GM10248 (cell line): ENCODE data around the gene ABCD2.

ENCODE experiments used
- CTCF ChIA-PET: fragments of 300-600 bp; sonication (Branson Sonifier 250); formaldehyde crosslinking; extraction: SDS; loops from one replicate; lab custom pipeline; 2021; ENCODE audit warnings: antibody characterized with exemption; lab: Yijun Ruan, JAX
- POLR2A ChIA-PET: fragments of 350-650 bp; sonication (Branson Sonifier 250); formaldehyde crosslinking; extraction: SDS; loops from one replicate; lab custom pipeline; 2020; ENCODE audit warnings: antibody characterized with exemption; lab: Yijun Ruan, JAX
- DNase-seq: peaks from one replicate; pipeline ENCODE4 v3.0.0; 2012; ENCODE audit errors: extremely low spot score
- CTCF ChIP-seq: IDR thresholded peaks from 2 replicates; pipeline ENCODE4 v1.5.1; 2012; ENCODE audit warnings: mild to moderate bottlenecking, low read depth; ENCODE audit errors: extremely low read depth, missing control alignments, control extremely low read depth

Gene ABCD2

DNA sequence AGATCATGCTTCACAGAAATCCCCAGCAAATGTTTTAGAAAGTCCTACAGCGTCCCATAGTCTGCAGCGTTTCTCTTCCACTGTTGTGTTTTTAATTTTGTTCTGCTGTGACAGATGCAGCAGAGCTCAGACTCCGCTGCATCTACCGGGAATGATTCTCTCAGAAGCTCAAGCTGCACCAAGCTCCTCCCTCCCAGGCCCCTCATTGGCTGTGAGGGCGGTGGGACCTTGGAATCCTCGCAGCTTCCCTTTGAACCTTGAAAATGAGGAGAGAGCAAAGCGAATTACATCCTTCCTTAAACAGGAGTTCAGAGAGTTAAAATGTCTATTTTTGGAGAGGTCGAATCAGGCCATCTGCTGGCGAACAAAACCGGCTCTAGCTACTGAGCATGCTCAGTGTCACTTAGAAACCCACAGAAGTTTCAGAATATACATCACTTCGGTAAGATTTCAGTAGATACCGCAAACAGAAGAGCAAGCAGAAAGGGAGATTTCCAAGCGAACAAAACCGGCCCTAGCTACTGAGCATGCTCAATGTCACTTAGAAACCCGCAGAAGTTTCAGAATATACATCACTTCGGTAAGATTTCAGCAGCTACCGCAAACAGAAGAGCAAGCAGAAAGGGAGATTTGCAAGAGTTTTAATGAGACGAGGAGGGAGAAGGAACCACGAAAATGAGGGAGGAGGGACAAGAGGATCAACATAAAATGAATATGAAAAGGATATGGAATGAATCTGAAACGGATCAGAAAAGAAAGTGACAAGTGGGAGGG lies at the start of gene ABCD2:
Gene ABCD2 (minus strand): TSS at position 144 of the 774 bp plus-strand sequence. CDS start 188 bp downstream, outside the sequence.
- ChIA-PET POLR2A (no interaction called here), CTCF (interaction anchor here (0.6 to 2.2 kb wide), 11 partner anchors 9 to 302 kb away, joined by 3 to 9 read pairs (median 3); no protein-coding TSS in a partner anchor)
- peak; percentile 1 for TF ChIP-seq CTCF
- DNase-seq, result peak; percentile 58

DNA sequence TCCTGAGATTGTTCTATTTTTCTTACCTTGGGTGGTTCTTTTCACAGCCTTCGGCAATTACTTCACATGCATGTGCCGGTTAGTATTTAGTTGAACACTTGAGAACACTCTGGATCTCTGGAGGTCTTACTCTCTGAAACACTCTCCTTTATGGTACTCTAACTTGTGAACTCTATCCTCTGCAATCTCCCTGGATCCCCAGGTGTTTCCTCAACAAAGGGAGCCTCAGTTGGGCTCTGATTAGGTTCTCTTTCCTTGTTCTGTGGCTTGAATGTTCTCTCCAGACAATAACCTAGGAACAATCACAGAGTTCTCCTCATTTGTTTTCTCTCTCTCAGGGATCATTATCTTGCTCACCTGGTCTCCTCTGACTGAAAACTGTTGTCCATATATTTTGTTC lies 40.5 kb upstream of the ABCD2 start:
- TF ChIP-seq CTCF, result no peak
- no peak for DNase-seq
- CTCF ChIA-PET, result no interaction called here
- POLR2A ChIA-PET, result no interaction called here

GRCh38 chr12:39647383-39647782 lies 27.8 kb upstream of the ABCD2 start:
- ChIA-PET CTCF (interaction anchor here (2.6 kb wide), 1 partner anchor 8 kb away, joined by 9 read pairs; no protein-coding TSS in a partner anchor), POLR2A (no interaction called here)
- no peak for TF ChIP-seq CTCF
- no peak for DNase-seq

DNA sequence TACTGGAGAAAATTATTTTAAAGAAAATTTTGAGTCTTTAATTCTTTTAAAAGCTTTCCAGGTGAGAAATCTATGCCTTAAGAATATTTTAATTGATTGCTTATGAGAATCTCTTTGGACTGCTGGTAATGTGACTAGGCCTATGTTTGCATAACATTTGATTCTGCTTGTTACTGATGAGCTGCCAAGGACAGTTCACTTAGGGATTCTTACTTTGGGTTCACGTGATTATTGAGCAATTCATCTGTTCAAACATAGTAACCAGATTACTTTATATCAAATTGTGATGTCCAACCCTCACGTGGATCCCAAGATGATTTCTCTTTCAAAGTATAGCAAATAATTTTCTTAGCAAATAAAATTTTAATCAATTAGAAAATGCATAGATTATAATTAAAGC lies 27.4 kb upstream of the ABCD2 start:
- POLR2A ChIA-PET, result no interaction called here
- CTCF ChIA-PET, result interaction anchor here (2.6 kb wide), 1 partner anchor 9 kb away, joined by 9 read pairs; no protein-coding TSS in a partner anchor
- DNase-seq, result no peak
- TF ChIP-seq CTCF, result no peak

- no peak for DNase-seq
- TF ChIP-seq CTCF, result no peak
- ChIA-PET POLR2A (no interaction called here), CTCF (no interaction called here)
Measured at GRCh38 chr12:39643052-39643451, 23.4 kb upstream of the ABCD2 start.

DNA sequence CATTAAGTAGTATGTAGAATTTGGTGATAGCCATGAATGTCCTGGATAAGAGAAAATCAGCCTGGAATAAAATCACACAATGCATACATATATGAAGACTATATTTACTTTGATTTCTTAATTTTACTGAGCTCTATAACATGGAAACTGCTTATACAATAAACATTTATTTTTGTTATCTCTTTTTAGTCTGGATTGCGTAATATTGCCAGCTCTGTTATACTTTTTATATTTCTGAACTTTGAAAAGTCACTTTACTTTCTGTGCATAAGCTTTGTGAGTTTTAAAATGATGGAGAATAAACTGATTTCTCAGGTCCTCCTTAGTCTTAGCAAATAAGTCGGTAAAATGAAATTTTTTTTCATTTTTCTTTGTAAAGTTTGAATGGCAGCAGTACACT lies 19.2 kb upstream of the ABCD2 start:
- POLR2A ChIA-PET, result no interaction called here
- TF ChIP-seq CTCF, result no peak
- DNase-seq, result no peak
- CTCF ChIA-PET, result interaction anchor here (1.0 to 1.5 kb wide), 2 partner anchors 10 to 11 kb away, joined by 3 to 4 read pairs; no protein-coding TSS in a partner anchor
